HG02588 (cell line): Measurements from ENCODE around the gene ANO6.
"Not testable (repeated sequence)": the region's sequence is repeated elsewhere in the genome, so short reads cannot be mapped to it uniquely, and the experiment has no call there.

Experiments
- ATAC-seq: cut with Tn5 transposase; IDR thresholded peaks from one replicate; pipeline ENCODE4 v1.9.1; 2021; ENCODE audit warnings: mild to moderate bottlenecking, moderate library complexity; ENCODE audit not compliant: unreplicated experiment

Gene ANO6

DNA sequence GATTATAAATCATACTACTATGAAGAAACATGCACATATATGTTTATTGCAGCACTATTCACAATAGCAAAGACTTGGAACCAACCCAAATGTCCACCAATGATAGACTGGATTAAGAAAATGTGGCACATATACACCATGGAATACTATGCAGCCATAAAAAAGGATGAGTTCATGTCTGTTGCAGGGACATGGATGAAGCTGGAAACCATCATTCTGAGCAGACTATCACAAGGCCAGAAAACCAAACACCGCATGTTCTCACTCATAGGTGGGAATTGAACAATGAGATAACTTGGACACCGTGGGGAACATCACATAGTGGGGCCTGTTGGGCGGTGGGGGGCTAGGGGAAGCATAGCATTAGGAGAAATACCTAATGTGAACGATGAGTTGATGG is 181.6 kb downstream of the ANO6 start:
- ATAC-seq, result not testable (repeated sequence)

DNA sequence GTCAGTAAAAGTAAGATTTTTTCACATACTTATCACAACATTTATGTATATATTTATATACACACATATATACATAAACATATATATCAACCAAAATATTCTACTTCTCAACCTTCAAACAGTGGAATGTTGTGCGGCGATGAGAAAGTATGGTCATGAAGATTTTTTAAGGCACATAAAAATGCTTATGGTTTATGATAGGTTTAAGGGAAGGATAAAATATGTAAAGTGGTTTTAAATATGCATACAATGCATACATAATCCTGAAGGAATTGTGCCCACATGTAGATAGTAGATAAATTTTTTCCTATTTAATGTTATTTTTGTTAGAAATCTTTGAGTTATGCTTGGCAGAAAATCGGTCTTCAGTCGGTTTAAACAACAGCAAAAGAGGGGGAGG is 182.7 kb downstream of the ANO6 start:
- no peak for ATAC-seq

DNA sequence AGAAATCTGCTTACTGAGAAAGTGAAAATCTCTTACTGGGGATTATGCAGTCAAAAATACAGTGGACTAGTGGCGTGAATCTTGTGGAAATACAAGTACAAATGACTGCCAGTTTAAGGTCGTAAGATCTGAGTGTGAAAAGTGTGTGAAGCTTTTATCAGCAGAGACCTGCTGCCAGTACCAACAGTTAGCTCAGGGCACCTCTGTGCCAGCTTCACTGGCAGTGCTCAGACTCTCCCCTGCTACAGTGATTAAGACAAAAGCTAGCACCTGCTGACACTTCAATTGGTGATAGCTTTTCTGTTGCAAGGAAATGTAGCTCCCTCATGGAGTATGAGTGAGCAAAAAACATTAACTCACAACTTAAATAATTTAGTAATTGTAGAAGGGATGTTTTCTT is 185.1 kb downstream of the ANO6 start:
- ATAC-seq, result no peak

DNA sequence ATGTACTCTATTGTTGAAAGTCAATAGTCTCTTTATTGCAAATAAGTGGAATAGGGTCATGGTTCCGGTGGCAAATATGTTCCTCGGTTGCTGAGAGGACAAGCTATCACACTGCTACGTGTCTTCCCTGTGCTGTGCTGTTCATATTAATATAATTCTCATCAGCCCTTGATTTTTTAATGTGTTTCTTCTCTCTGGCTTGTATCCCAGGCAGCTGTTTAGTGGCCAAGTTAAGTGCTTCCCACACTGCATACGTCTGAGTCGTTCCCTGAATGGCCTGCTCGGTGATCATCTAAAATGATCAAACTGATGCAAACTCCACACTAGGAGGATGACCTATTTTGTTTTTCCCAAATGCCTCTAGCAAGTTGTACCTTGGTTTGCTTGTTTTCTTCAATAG is 186.4 kb downstream of the ANO6 start:
- ATAC-seq, result no peak

- no peak for ATAC-seq
Measured at GRCh38 chr12:45406988-45407850, 191.3 kb downstream of the ANO6 start.

DNA sequence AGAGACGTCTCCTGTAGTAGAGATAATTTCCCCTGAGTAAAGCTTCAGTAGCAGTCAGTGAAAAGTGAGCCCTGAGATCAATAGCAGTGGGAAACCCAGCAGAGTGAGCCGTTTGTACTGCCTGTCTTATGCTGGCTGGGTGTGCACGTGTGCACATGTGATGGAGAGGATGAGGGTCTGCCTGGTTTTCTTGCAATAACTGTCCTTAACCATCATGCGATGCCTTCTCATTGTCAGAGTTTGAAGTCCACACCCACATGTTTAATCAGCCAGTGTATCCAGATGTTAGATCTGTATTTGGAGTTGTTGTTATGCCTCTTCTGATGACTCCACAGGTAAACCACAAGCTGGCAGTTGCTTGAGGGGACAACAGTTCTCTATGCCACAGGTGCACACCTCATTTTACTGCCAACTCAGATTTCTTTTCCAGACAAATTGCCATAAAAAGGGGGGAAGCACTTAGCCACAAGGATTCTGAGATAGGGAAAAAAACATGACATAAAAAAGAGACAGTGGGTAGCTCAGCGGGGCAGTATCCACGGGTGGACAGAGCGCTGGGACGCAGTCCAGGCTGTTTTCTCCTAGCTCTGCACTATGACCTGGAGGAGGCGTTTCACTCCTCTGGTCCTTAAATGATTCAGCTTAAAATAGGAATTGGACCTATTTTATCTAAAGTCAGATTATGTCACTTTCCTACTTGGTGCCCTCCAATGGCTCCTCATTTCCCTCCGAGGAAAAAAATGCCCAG is 192.3 kb downstream of the ANO6 start:
- no peak for ATAC-seq

- ATAC-seq, result no peak
Measured at GRCh38 chr12:45408729-45409114, 192.8 kb downstream of the ANO6 start.

GRCh38 chr12:45409966-45410365 is 194.1 kb downstream of the ANO6 start:
- no peak for ATAC-seq

- ATAC-seq, result no peak
Measured at GRCh38 chr12:45411626-45412025, 195.7 kb downstream of the ANO6 start.

DNA sequence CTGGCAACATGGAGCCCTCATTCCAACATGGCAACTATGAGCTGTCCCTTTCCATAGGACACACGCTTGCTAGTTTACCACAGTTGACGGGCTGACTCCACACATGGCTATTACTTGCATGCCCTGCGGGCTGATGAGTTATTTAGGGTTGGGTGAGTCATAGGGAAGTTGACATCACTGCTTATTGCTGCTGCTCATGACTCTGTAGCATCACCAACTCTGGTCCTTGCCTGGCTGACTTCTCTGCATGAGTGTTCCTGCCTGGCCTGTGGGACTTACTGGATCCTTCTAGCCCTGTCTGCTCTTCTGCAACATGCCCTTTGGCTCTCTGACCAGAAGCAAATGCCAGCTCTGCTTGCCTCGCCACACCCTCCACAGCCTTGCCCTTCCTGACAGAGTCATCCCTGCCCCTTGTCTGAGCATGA is 199.5 kb downstream of the ANO6 start:
- peak; percentile 95 for ATAC-seq

DNA sequence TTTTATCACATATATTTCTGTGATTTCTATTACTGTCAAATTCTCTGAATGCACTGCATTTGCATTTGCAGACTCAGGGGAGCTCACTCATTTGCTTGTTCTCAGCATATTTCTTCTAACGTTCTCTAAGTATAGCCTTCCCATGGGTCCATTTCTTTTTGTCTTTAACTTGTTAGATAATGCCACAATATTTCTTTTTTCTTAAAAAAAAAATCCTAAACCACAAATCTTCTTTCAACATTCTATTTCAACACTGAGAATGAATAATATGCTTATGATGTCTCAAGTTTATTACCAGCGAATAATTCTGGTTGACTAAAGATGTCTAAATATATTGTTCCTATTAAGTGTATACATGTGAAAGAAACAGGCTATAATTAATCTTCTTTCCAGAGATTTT is 200.2 kb downstream of the ANO6 start:
- no peak for ATAC-seq

GRCh38 chr12:45418520-45418919 is 202.6 kb downstream of the ANO6 start:
- ATAC-seq, result no peak

- ATAC-seq, result no peak
Measured at GRCh38 chr12:45419317-45419814, 203.5 kb downstream of the ANO6 start.

DNA sequence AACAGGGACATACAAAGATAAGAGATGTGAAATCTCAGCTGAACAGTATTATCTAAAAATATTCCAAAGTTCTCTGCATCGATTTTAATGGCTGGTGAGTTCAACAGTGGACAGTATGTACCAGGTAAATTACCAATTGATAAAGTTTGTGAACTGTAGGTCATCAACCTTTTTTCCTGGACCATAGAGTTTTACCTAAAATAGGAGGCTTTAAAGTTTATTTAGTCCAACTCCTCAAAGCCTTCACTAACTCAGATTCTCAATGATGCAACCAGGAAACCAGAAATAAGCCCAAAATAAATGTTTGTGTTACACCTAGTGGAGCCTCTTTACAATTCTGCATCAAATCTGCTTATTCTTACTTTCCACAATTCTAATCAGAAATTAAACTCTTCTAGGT is 205.8 kb downstream of the ANO6 start:
- ATAC-seq, result no peak

- no peak for ATAC-seq
Measured at GRCh38 chr12:45423931-45424330, 208.0 kb downstream of the ANO6 start.

GRCh38 chr12:45425426-45425825 is 209.5 kb downstream of the ANO6 start:
- no peak for ATAC-seq

DNA sequence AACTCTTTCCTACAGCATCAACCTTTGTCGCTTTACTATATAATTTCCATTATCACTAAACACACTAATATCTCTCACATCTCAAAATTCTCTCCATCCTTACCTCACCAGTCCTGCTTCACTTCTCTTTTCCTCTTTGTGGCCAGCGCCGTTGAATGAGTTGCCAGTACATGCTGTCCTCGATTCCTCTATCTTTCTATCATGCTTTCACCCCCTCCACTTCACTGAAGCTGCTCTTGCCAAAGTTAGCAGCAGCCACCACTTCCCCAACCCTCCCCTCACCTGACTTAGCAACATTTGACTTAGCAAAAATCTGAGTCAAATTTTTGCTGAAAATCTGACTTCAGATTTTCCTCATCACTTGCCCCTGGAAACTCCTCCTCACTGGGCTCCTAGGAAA is 210.4 kb downstream of the ANO6 start:
- ATAC-seq, result no peak

GRCh38 chr12:45427042-45427441 is 211.1 kb downstream of the ANO6 start:
- ATAC-seq, result no peak

- no peak for ATAC-seq
Measured at GRCh38 chr12:45429831-45430230, 213.9 kb downstream of the ANO6 start.

DNA sequence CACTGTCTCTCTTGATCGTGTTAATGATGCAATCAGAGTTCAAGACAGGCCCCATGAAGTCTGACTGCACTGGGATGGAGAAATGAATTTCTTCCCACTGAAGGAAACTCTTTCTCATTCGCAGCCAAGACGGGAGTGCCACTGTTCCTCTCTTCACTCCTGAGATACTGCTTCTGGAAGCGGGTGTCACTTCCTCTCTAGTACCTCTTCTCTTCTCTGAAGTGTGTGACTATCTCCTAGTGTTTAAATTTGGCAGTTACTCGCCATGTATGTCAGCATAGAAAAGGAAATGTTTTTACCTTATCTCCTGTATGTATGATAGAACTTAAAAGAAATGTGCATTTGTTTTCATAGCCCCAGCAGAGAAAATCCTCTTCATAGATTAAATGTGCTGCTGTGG is 215.2 kb downstream of the ANO6 start:
- ATAC-seq, result no peak

GRCh38 chr12:45432710-45433109 is 216.8 kb downstream of the ANO6 start:
- no peak for ATAC-seq

DNA sequence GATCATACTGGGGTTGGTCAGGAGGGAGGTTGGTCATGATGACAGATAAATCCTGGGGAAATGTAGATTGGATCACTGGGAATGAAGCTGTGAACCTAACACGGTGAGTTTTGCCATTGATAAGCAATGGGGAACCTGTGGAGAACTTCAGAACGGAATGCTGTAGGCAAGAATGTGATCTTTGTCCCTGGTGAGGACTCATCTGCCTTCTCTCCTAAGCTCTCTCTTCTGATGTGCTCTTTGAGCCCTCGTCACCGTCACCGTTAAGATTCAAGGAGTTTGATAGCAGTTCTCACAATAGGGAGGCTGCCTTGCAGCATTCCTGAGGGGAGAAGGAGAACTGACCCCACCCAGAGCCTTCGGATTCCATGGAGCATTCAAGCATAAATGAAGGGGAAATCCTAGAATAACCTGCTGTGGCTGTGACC is 217.6 kb downstream of the ANO6 start:
- no peak for ATAC-seq
